ENCODE measurements around the gene CCDC187. TPM values are rescaled to one million over a fixed set of nuclear protein-coding genes. Genes with fewer than 3 reads are reported as not detected.

Gene CCDC187
- total and polyA plus RNA-seq, 2 of the 8 experiments (the other 6 are each of a cell fraction or from before 2014, with no cell fraction given), result 0.02 TPM; not detected in 1

DNA sequence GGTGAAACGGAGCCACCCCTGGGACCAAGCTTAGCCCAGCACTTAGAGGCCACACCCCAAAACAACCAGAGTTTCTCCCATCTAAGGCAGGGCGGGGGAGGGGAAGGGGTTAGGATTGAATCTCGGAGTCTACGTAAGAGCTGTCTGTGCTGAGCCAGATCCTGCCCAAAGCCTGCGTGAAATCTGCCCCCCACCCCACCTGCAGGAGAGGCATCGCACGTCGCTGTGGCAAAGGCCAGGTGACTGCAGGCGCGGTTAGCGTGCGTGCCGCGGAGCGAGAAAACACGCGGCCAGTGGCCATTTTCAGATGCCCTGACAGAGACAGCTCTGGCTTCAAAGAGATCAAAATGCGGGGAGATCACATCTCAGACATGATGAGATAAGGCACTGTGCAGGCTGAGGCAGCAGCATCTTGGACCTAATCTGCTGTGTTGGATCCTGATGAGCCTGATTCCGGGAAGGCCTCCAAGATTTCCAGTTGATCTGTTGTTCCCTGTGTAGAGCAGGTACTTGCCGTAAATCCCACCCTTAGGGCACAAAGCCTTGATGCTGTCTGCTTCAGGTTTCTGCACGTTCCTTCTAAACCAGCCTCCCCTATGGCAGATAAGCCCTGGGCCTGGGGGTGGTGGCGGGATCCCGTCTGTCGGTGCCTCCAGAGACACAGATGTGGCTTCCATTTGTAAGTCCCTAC lies 55.8 kb downstream of the CCDC187 start:
- Histone ChIP-seq H3K23me2 (ENCODE audit: low read depth, low read length) (no peaks in the 10 kb centered on the region; the same call in 1 of the 2 replicates), H2AFZ (ENCODE audit: low read length) (0 out of 2 replicates have a peak overlapping the region, but pooled peaks have one; percentile 65), H4K8ac (ENCODE audit: extremely low read depth, insufficient read depth, low read length) (peak overlapping the region; percentile 41), H3K9me3 (ENCODE audit: insufficient read depth in 2 of 2, low read depth in 1 of 2, low read length in 1 of 2) (no peaks in the 10 kb centered on the region), H2BK12ac (ENCODE audit: low read depth, low read length) (peak overlapping the region; percentile 90; the same call in 1 of the 2 replicates), H2BK20ac (ENCODE audit: low read length) (peak overlapping the region; percentile 87; the same call in 1 of the 2 replicates), H3K27ac (ENCODE audit: low read depth, low read length) (no peak overlapping the region), H3K4me3 (ENCODE audit: extremely low read depth in 1 of 4, insufficient read depth in 2 of 4, low read depth in 3 of 4, low read length in 4 of 4) (no peak overlapping the region), H3K4me1 (replicated peaks in 1 of 4; ENCODE audit: control insufficient read depth in 3 of 4, insufficient read depth in 4 of 4, low read length in 3 of 4) (peaks cover 3 to 21% (median 13%) of the 10 kb centered on the region in 4 experiments), H3K14ac (ENCODE audit: insufficient read length) (no peak overlapping the region), H2BK120ac (replicated peaks; ENCODE audit: low read depth, low read length) (no peak overlapping the region), H3K9ac (replicated peaks in 1 of 4; ENCODE audit: extremely low read depth in 1 of 4, low read depth in 3 of 4, low read length in 3 of 4) (no peak overlapping the region), H4K5ac (ENCODE audit: insufficient read length, low read depth, low read length) (peak overlapping the region; percentile 4), H4K20me1 (replicated peaks in 1 of 2; ENCODE audit: control insufficient read depth in 1 of 2, insufficient read depth in 2 of 2, low read length in 2 of 2) (peaks cover 5 to 10% of the 10 kb centered on the region in 2 experiments), H3K4me2 (ENCODE audit: insufficient read depth in 1 of 2, low read depth in 2 of 2, low read length in 2 of 2) (peak overlapping the region in 1 of 2 experiments; percentile 13; a peak in 1 of 4 replicates), H3K36me3 (ENCODE audit: control insufficient read depth in 2 of 4, insufficient read depth in 4 of 4, low read length in 3 of 4) (no peaks in the 10 kb centered on the region; a peak in 1 of 8 replicates), H2BK5ac (ENCODE audit: low read depth, low read length) (no peak overlapping the region), H3K18ac (ENCODE audit: extremely low read depth, low read length) (no peak overlapping the region; the same call in 1 of the 2 replicates), H3K79me2 (ENCODE audit: control insufficient read depth in 1 of 2, insufficient read depth in 2 of 2, low read length in 2 of 2) (peaks cover 4 to 20% of the 10 kb centered on the region in 2 experiments), H3K79me1 (ENCODE audit: low read depth, low read length) (peaks cover 4% of the 10 kb centered on the region; the same call in 1 of the 2 replicates), H3K23ac (ENCODE audit: insufficient read length) (no peak overlapping the region), H3K27me3 (replicated peaks in 1 of 4; ENCODE audit: control insufficient read depth in 3 of 4, extremely low read depth in 1 of 4, insufficient read depth in 3 of 4, low read length in 3 of 4) (peaks cover 0 to 7% (median 1%) of the 10 kb centered on the region in 4 experiments; a peak in 4 of 7 replicates), H3K4ac (replicated peaks; ENCODE audit: insufficient read length, low read depth, low read length) (peak overlapping the region; percentile 25), H2AK5ac (ENCODE audit: low read depth, low read length) (no peak overlapping the region), H3K56ac (replicated peaks; ENCODE audit: insufficient read length, low read depth, low read length) (no peak overlapping the region), H2BK15ac (ENCODE audit: low read length) (peak overlapping the region; percentile 40), H4K91ac (replicated peaks; ENCODE audit: insufficient read length, low read length) (no peak overlapping the region)
- CTCF ChIA-PET (ENCODE audit: partially characterized antibody), result interaction anchor here (0.9 to 1.6 kb wide), 6 partner anchors 14 to 78 kb away, joined by 3 to 5 read pairs (median 3); no protein-coding TSS in a partner anchor
- TF ChIP-seq, protein P1, sequence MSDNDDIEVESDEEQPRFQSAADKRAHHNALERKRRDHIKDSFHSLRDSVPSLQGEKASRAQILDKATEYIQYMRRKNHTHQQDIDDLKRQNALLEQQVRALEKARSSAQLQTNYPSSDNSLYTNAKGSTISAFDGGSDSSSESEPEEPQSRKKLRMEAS (IDR thresholded peaks at IDR 0.05), result peak; percentile 44; the same call in 1 of the 2 replicates
- no peak for TF ChIP-seq GABPA (IDR thresholded peaks at IDR 0.05; ENCODE audit: borderline replicate concordance, insufficient read depth, low read length)
- TF ChIP-seq SAP30 (IDR thresholded peaks at IDR 0.05; ENCODE audit: insufficient read depth, insufficient replicate concordance, low read length), result no peak
- TF ChIP-seq, protein P2, sequence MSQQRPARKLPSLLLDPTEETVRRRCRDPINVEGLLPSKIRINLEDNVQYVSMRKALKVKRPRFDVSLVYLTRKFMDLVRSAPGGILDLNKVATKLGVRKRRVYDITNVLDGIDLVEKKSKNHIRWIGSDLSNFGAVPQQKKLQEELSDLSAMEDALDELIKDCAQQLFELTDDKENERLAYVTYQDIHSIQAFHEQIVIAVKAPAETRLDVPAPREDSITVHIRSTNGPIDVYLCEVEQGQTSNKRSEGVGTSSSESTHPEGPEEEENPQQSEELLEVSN (IDR thresholded peaks at IDR 0.05), result peak; percentile 23; the same call in 1 of the 2 replicates
- no peak for TF ChIP-seq SIRT6 (IDR thresholded peaks at IDR 0.05; ENCODE audit: low read length)
- POLR2A ChIA-PET (ENCODE audit: partially characterized antibody), result interaction anchor here (1.1 to 2.2 kb wide), 3 partner anchors 19 to 109 kb away, joined by 3 to 6 read pairs (median 3); no protein-coding TSS in a partner anchor
- DNase-seq (ENCODE audit: low read depth in 1 of 2, low spot score in 2 of 2) (no peak), FAIRE-seq (no peak)
- 89% methylated on average over 23 of the region's 24 CpGs; no CpG with 5 or more reads in 1 of the 2 experiments for WGBS, 2 experiments (ENCODE audit: extremely low coverage in 1 of 2, insufficient coverage in 1 of 2, insufficient read length in 1 of 2, insufficient replicate concordance in 2 of 2, low coverage in 1 of 2, low lambda C conversion rate in 2 of 2, missing lambda C conversion rate in 1 of 2)
